Hepatocyte (in vitro differentiated cells): ENCODE measurements around the gene ATP1B4. TPM values are rescaled to one million over a fixed set of nuclear protein-coding genes. Genes with fewer than 3 reads are reported as not detected.

Source experiments
- DNase-seq: peaks from one replicate; pipeline ENCODE4 v3.0.0-alpha.2; 2016; ENCODE audit warnings: low spot score
- H2AFZ ChIP-seq: fragments of 200-600 bp; sonication (generic); 2 replicates; pipeline ENCODE4 v1.6.0; 2016; ENCODE audit warnings: antibody characterized with exemption, mild to moderate bottlenecking
- H3K27ac ChIP-seq: fragments of 200-600 bp; sonication (generic); 2 replicates; pipeline ENCODE4 v1.5.1; 2016; ENCODE audit warnings: mild to moderate bottlenecking
- H3K27me3 ChIP-seq: fragments of 200-600 bp; sonication (generic); 2 replicates; pipeline ENCODE4 v1.6.1; 2016
- H3K36me3 ChIP-seq: fragments of 200-600 bp; sonication (generic); replicated peaks from 2 replicates; pipeline ENCODE4 v1.5.1; 2016; ENCODE audit warnings: low read depth; ENCODE audit not compliant: insufficient read depth
- H3K4me1 ChIP-seq: fragments of 200-600 bp; sonication (generic); 2 replicates; pipeline ENCODE4 v1.5.1; 2016; ENCODE audit warnings: mild to moderate bottlenecking, moderate library complexity; ENCODE audit not compliant: insufficient read depth
- H3K4me2 ChIP-seq: fragments of 200-600 bp; sonication (generic); 2 replicates; pipeline ENCODE4 v1.6.0; 2016
- H3K4me3 ChIP-seq: fragments of 200-600 bp; sonication (generic); 2 replicates; pipeline ENCODE4 v1.5.1; 2016; ENCODE audit warnings: mild to moderate bottlenecking
- H3K79me2 ChIP-seq: fragments of 200-600 bp; sonication (generic); 2 replicates; pipeline ENCODE4 v1.6.0; 2017; ENCODE audit warnings: mild to moderate bottlenecking
- H3K9me2 ChIP-seq: fragments of 200-600 bp; sonication (generic); replicated peaks from 2 replicates; pipeline ENCODE4 v1.6.0; 2017; ENCODE audit warnings: mild to moderate bottlenecking; ENCODE audit not compliant: insufficient read depth
- H3K9me3 ChIP-seq: fragments of 200-600 bp; sonication (generic); 2 replicates; pipeline ENCODE4 v1.5.1; 2016; ENCODE audit warnings: low read depth, mild to moderate bottlenecking
- H4K20me1 ChIP-seq: fragments of 200-600 bp; sonication (generic); 2 replicates; pipeline ENCODE4 v1.6.0; 2016; ENCODE audit warnings: mild to moderate bottlenecking; ENCODE audit not compliant: insufficient read depth, poor library complexity, severe bottlenecking
- CTCF ChIP-seq: fragments of 200-600 bp; sonication (generic); IDR thresholded peaks from 2 replicates; pipeline ENCODE4 v1.5.1; 2016; ENCODE audit warnings: antibody characterized with exemption, mild to moderate bottlenecking; ENCODE audit not compliant: poor library complexity
- EZH2 ChIP-seq: fragments of 200-600 bp; sonication (generic); IDR thresholded peaks from 2 replicates; pipeline ENCODE4 v1.6.1; 2016; ENCODE audit warnings: antibody characterized with exemption, mild to moderate bottlenecking, borderline replicate concordance
- EZH2phosphoT487 ChIP-seq: fragments of 200-600 bp; sonication (generic); IDR thresholded peaks from one replicate; pipeline ENCODE4 v1.6.1; 2018; ENCODE audit warnings: antibody characterized with exemption, mild to moderate bottlenecking, low read depth, moderate library complexity; ENCODE audit not compliant: unreplicated experiment, severe bottlenecking
- WGBS: methylation state at CpG from one replicate; pipeline ENCODE4 v1.1.6; 2016; ENCODE audit warnings: low lambda C conversion rate; ENCODE audit errors: missing lambda C conversion rate; 5-methylcytosine and 5-hydroxymethylcytosine counted together
- polyA plus RNA-seq: library from polyadenylated mRNA; unstranded; fragments of >200 nt; fragmentation: Nextera tagmentation; extraction: Ambion mirVana; gene quantifications from 2 replicates; pipeline ENCODE4 v1.2.1, GENCODE V29; 2016
- total RNA-seq: library from RNA; depleted of rRNA; stranded (reverse); fragments of >200 nt; gene quantifications from 2 replicates; pipeline ENCODE4 v1.2.3, GENCODE V29; 2014

Gene ATP1B4
- total RNA-seq (not detected in 2 replicates), polyA plus RNA-seq (not detected in 2 replicates)

GRCh38 chrX:120361764-120362305 is at the start of gene ATP1B4:
TSS of gene ATP1B4 (plus strand) at chrX:120362089. CDS start at chrX:120362169, 80 bp downstream.
- Histone ChIP-seq H3K27ac (no peak within 1 kb of the TSS), H3K9me3 (no peaks in the 10 kb centered on the region), H3K36me3 (no peaks in the 10 kb centered on the region), H3K79me2 (no peaks in the 10 kb centered on the region), H3K4me3 (no peak within 1 kb of the TSS), H4K20me1 (no peaks in the 10 kb centered on the region), H3K27me3 (no peaks in the 10 kb centered on the region), H3K4me2 (no peak within 1 kb of the TSS), H3K4me1 (no peaks in the 10 kb centered on the region), H3K9me2 (no peaks in the 10 kb centered on the region), H2AFZ (no peak within 1 kb of the TSS)
- no peak for TF ChIP-seq EZH2phosphoT487
- no peak for TF ChIP-seq CTCF
- TF ChIP-seq EZH2, result no peak
- 86% methylated on average over 9 of the region's 9 CpGs for WGBS
- DNase-seq, result no peak

GRCh38 chrX:120315776-120316175 is 46.1 kb upstream of the ATP1B4 start:
- no peaks in the 10 kb centered on the region for H3K4me1 ChIP-seq
- no peaks in the 10 kb centered on the region for H3K9me2 ChIP-seq
- H3K79me2 ChIP-seq, result no peaks in the 10 kb centered on the region
- H3K27ac ChIP-seq, result no peak overlapping the region
- no peaks in the 10 kb centered on the region for H3K36me3 ChIP-seq
- no peaks in the 10 kb centered on the region for H3K27me3 ChIP-seq
- DNase-seq, result no peak
- no peak overlapping the region for H2AFZ ChIP-seq
- H4K20me1 ChIP-seq, result no peaks in the 10 kb centered on the region
- H3K9me3 ChIP-seq, result no peaks in the 10 kb centered on the region
- H3K4me3 ChIP-seq, result no peak overlapping the region
- WGBS, result 37% methylated on average over 4 of the region's 4 CpGs
- TF ChIP-seq EZH2phosphoT487 (no peak), EZH2 (no peak), CTCF (no peak)
- no peak overlapping the region for H3K4me2 ChIP-seq

- TF ChIP-seq EZH2 (no peak), EZH2phosphoT487 (no peak), CTCF (no peak)
- no peaks in the 10 kb centered on the region for H3K27me3 ChIP-seq
- no peaks in the 10 kb centered on the region for H4K20me1 ChIP-seq
- H3K9me2 ChIP-seq, result no peaks in the 10 kb centered on the region
- no peaks in the 10 kb centered on the region for H3K4me1 ChIP-seq
- H3K79me2 ChIP-seq, result no peaks in the 10 kb centered on the region
- no peak overlapping the region for H2AFZ ChIP-seq
- H3K9me3 ChIP-seq, result no peaks in the 10 kb centered on the region
- H3K4me2 ChIP-seq, result no peak overlapping the region
- H3K27ac ChIP-seq, result peak overlapping the region; percentile 26
- H3K4me3 ChIP-seq, result no peak overlapping the region
- DNase-seq, result peak; percentile 21
- H3K36me3 ChIP-seq, result no peaks in the 10 kb centered on the region
- WGBS, result 64% methylated on average over 5 of the region's 5 CpGs
Measured at GRCh38 chrX:120316587-120317283, 45.2 kb upstream of the ATP1B4 start.
